Hepatocyte (in vitro differentiated cells): Measurements from ENCODE around the gene HLA-DOB.

Source experiments
- CTCF ChIP-seq: fragments of 200-600 bp; sonication (generic); IDR thresholded peaks from 2 replicates; pipeline ENCODE4 v1.5.1; 2016; ENCODE audit warnings: antibody characterized with exemption, mild to moderate bottlenecking; ENCODE audit not compliant: poor library complexity
- EZH2 ChIP-seq: fragments of 200-600 bp; sonication (generic); IDR thresholded peaks from 2 replicates; pipeline ENCODE4 v1.6.1; 2016; ENCODE audit warnings: antibody characterized with exemption, mild to moderate bottlenecking, borderline replicate concordance
- EZH2phosphoT487 ChIP-seq: fragments of 200-600 bp; sonication (generic); IDR thresholded peaks from one replicate; pipeline ENCODE4 v1.6.1; 2018; ENCODE audit warnings: antibody characterized with exemption, mild to moderate bottlenecking, low read depth, moderate library complexity; ENCODE audit not compliant: unreplicated experiment, severe bottlenecking

GRCh38 chr6:32852018-32852843, 35.4 kb upstream of the HLA-DOB start:
- no peak for TF ChIP-seq CTCF
- TF ChIP-seq EZH2: no peak
- TF ChIP-seq EZH2phosphoT487: no peak
